ENCODE data around the gene MLF1. TPM values are rescaled to one million over a fixed set of nuclear protein-coding genes. Genes with fewer than 3 reads are reported as not detected.

Gene MLF1
- total RNA-seq, 1 donor from 2014 or later, result 37.0 TPM

- Histone ChIP-seq H2AFZ (replicated peaks) (no peak overlapping the region), H3K27ac (no peak overlapping the region), H3K79me2 (ENCODE audit: low read depth) (no peaks in the 10 kb centered on the region), H3K4me2 (no peak overlapping the region), H3K36me3 (no peaks in the 10 kb centered on the region), H3K9me3 (ENCODE audit: low read depth) (no peaks in the 10 kb centered on the region), H3K9ac (no peak overlapping the region), H3F3A (ENCODE audit: low read depth) (no peaks in the 10 kb centered on the region), H3K4me3 (no peak overlapping the region), H3K27me3 (peaks cover 30% of the 10 kb centered on the region), H3K4me1 (no peaks in the 10 kb centered on the region), H4K20me1 (ENCODE audit: low read depth) (no peaks in the 10 kb centered on the region)
- TF ChIP-seq CTCF (IDR thresholded peaks at IDR 0.05) (no peak), EZH2phosphoT487 (IDR thresholded peaks at IDR 0.05) (no peak), EZH2 (IDR thresholded peaks at IDR 0.05) (no peak)
- H3K4me3 Mint-ChIP-seq, result no peak overlapping the region
- H3K4me1 Mint-ChIP-seq, result peaks cover 19% of the 10 kb centered on the region
- H3K9me3 Mint-ChIP-seq, result no peaks in the 10 kb centered on the region
- no peaks in the 10 kb centered on the region for H3K36me3 Mint-ChIP-seq
- peaks cover 4% of the 10 kb centered on the region for H3K27me3 Mint-ChIP-seq (ENCODE audit: insufficient read depth, low read depth)
- DNase-seq (ENCODE audit: low spot score), result no peak
- no peak overlapping the region for H3K27ac Mint-ChIP-seq
Measured at GRCh38 chr3:158568784-158569183, 2.2 kb upstream of the MLF1 start.

DNA sequence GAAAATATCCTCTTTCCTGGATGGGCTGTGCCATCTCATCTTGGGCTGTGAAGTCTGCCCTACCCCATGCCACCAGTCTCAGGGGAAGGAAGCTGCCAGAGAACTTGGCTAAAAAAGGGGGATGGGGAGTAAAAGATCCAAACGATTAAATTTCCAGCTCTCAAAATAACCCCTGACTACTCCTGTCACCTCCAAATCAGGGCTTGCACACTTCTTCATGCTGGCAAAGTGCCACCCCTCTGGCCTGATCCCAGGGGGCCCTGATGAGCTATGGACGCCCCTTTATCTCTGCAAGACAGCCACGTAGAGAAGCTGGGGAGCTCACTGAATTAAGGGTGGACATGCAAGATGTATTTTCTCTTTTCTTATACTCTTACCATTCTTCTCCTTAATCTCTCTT is 1.2 kb upstream of the MLF1 start:
- Histone ChIP-seq H3K36me3 (no peaks in the 10 kb centered on the region), H3K9me3 (ENCODE audit: low read depth) (no peaks in the 10 kb centered on the region), H3K4me3 (no peak overlapping the region), H3K4me1 (no peaks in the 10 kb centered on the region), H3F3A (ENCODE audit: low read depth) (no peaks in the 10 kb centered on the region), H2AFZ (replicated peaks) (no peak overlapping the region), H3K9ac (no peak overlapping the region), H3K27ac (no peak overlapping the region), H4K20me1 (ENCODE audit: low read depth) (no peaks in the 10 kb centered on the region), H3K79me2 (ENCODE audit: low read depth) (no peaks in the 10 kb centered on the region), H3K4me2 (no peak overlapping the region), H3K27me3 (peaks cover 30% of the 10 kb centered on the region)
- DNase-seq (ENCODE audit: low spot score), result no peak
- peaks cover 19% of the 10 kb centered on the region for H3K4me1 Mint-ChIP-seq
- no peak for TF ChIP-seq EZH2 (IDR thresholded peaks at IDR 0.05)
- no peak for TF ChIP-seq CTCF (IDR thresholded peaks at IDR 0.05)
- no peak for TF ChIP-seq EZH2phosphoT487 (IDR thresholded peaks at IDR 0.05)
- no peaks in the 10 kb centered on the region for H3K9me3 Mint-ChIP-seq
- no peak overlapping the region for H3K4me3 Mint-ChIP-seq
- no peaks in the 10 kb centered on the region for H3K36me3 Mint-ChIP-seq
- H3K27me3 Mint-ChIP-seq (ENCODE audit: insufficient read depth, low read depth), result peaks cover 4% of the 10 kb centered on the region
- no peak overlapping the region for H3K27ac Mint-ChIP-seq

DNA sequence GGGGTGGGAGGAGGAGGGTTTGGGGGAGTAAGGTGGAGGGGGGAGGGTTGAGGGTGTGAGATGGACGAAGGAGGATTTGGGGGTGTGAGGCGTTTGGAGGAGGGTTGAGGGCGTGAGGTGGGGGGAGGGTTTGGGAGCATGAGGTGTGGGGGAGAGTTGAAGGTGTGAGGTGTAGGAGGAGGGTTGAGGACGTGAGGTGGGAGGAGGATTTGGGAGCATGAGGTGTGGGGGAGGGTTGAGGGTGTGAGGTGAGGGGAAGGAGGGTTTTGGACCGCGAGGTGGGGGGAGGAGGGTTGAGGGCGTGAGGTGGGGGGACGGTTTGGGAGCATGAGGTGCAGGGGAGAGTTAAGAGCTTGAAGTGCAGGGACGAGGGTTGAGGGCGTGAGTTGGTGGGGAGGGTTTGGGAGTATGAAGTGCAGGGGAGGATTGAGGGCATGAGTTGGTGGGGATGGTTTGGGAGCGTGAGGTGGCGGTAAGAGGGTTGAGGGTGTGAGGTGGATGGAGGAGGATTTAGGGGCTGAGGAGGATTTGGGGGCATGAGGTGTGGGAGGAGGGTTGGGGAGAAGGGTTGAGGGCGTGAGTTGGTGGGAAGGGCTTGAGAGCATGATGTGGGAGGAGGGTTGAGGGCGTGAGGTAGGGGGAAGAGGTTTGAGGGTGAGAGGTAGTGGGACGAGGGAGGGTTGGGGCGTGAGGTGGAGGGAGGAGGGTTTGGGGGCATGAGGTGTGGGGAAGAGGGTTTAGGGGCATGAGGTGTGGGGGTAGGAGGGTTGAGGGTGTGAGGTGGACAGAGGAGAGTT is 1.2 kb downstream of the MLF1 start:
- Mint-ChIP-seq H3K4me1 (peaks cover 19% of the 10 kb centered on the region), H3K27me3 (ENCODE audit: insufficient read depth, low read depth) (peaks cover 4% of the 10 kb centered on the region), H3K4me3 (no peak overlapping the region), H3K9me3 (no peaks in the 10 kb centered on the region), H3K36me3 (no peaks in the 10 kb centered on the region), H3K27ac (no peak overlapping the region)
- TF ChIP-seq EZH2 (IDR thresholded peaks at IDR 0.05), result no peak
- no peak for TF ChIP-seq EZH2phosphoT487 (IDR thresholded peaks at IDR 0.05)
- TF ChIP-seq CTCF (IDR thresholded peaks at IDR 0.05), result no peak
- no peak overlapping the region for H3K9ac ChIP-seq
- no peak overlapping the region for H3K27ac ChIP-seq
- no peak for DNase-seq (ENCODE audit: low spot score)
- H3K36me3 ChIP-seq, result no peaks in the 10 kb centered on the region
- no peaks in the 10 kb centered on the region for H3K9me3 ChIP-seq (ENCODE audit: low read depth)
- peaks cover 30% of the 10 kb centered on the region for H3K27me3 ChIP-seq
- H3K79me2 ChIP-seq (ENCODE audit: low read depth), result no peaks in the 10 kb centered on the region
- no peaks in the 10 kb centered on the region for H4K20me1 ChIP-seq (ENCODE audit: low read depth)
- no peaks in the 10 kb centered on the region for H3K4me1 ChIP-seq
- H3F3A ChIP-seq (ENCODE audit: low read depth), result no peaks in the 10 kb centered on the region
- no peak overlapping the region for H3K4me2 ChIP-seq
- no peak overlapping the region for H2AFZ ChIP-seq (replicated peaks)
- no peak overlapping the region for H3K4me3 ChIP-seq
